Gastroesophageal sphincter (tissue), 4 donors: ENCODE results near the gene HSPB8. TPM values are rescaled to one million over a fixed set of nuclear protein-coding genes. Genes with fewer than 3 reads are reported as not detected.

Experiments used
- ATAC-seq: fragments of 150-250 bp; one replicate; pipeline ENCODE4 v1.9.1; 2016; ENCODE audit warnings: mild to moderate bottlenecking, moderate library complexity
- H3K27ac ChIP-seq, 4 donors: fragments of 200-600 bp; sonication (generic) in 3 of 4; 1 replicate in 3 of 4; 2 replicates in 1 of 4; pipeline ENCODE4 v1.5.1; 2016 to 2019
- H3K27me3 ChIP-seq: fragments of 200-600 bp; sonication (generic); one replicate; pipeline ENCODE4 v1.5.1; 2019
- H3K36me3 ChIP-seq, 2 donors: fragments of 200-600 bp; sonication (generic); one replicate each; pipeline ENCODE4 v1.5.1; 2019; ENCODE audit warnings: control low read depth in 1 of 2
- H3K4me1 ChIP-seq, 3 donors: fragments of 200-600 bp; sonication (generic); 1 replicate in 2 of 3; 2 replicates in 1 of 3; pipeline ENCODE4 v1.5.1; 2016 to 2019; ENCODE audit warnings: control low read depth in 2 of 3
- H3K4me3 ChIP-seq, 2 donors: fragments of 200-600 bp; sonication (generic); one replicate each; pipeline ENCODE4 v1.5.1; 2019; ENCODE audit warnings: mild to moderate bottlenecking in 1 of 2, moderate library complexity in 1 of 2
- H3K9me3 ChIP-seq, 3 donors: fragments of 200-600 bp; sonication (generic); one replicate each; pipeline ENCODE4 v1.5.1; 2017 to 2019; ENCODE audit warnings: control low read depth in 2 of 3
- EP300 ChIP-seq: sonication (generic); formaldehyde crosslinking; IDR thresholded peaks from one replicate; pipeline ENCODE4 v1.6.1; 2017; ENCODE audit warnings: antibody characterized with exemption, mild to moderate bottlenecking
- POLR2A ChIP-seq, 2 donors: fragments of 450-650 bp; IDR thresholded peaks; one replicate each; pipeline ENCODE4 v1.6.1; 2017; ENCODE audit warnings: antibody characterized with exemption in 2 of 2, mild to moderate bottlenecking in 2 of 2, moderate library complexity in 1 of 2
- POLR2AphosphoS5 ChIP-seq: sonication (generic); formaldehyde crosslinking; IDR thresholded peaks from one replicate; pipeline ENCODE4 v1.6.1; 2017; ENCODE audit warnings: antibody characterized with exemption
- WGBS, 2 donors: methylation state at CpG; one replicate each; pipeline ENCODE4 v1.1.5; 2018; ENCODE audit warnings: low coverage in 1 of 2; 5-methylcytosine and 5-hydroxymethylcytosine counted together
- total RNA-seq, 4 donors: library from RNA; depleted of rRNA; stranded (reverse); fragments of >200 nt; gene quantifications; one replicate each; pipeline ENCODE4 v1.1.0, GENCODE V29; 2016
- TF ChIP-seq, protein P1 (sequence below), 4 experiments: fragments of 200-600 bp in 2 of 4; fragments of 450-650 bp in 2 of 4; sonication (generic) in 1 of 4; IDR thresholded peaks; one replicate each; pipeline ENCODE4 v1.5.1; 2017 to 2019; ENCODE audit warnings: antibody characterized with exemption in 4 of 4, mild to moderate bottlenecking in 2 of 4, moderate library complexity in 2 of 4

The HSPB8 gene
- total RNA-seq, 4 donors from 2014 or later: 389 to 508 (median 448) TPM

DNA sequence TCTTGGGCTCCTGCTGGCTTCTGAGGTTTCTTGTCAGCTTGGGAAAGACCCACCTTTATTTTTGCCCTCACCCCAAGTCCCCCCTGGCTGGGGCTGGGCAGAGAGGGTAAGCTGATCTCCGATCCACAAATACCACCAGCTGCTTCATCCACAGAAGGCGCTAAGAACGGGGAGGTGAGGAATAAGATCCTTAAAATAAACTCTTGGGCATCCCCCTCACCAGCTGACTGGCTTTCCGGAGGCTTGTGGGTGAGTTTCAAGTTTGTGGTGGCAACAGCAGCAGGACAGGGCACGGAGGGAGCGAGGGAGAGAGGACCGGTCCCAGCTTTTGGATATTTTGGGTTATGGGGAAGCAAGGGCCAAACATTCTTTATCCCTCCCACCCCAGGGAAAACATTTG is 20.8 kb upstream of the HSPB8 start:
- TF ChIP-seq POLR2A (IDR thresholded peaks at IDR 0.05): no peak
- ATAC-seq: no peak
- H3K36me3 ChIP-seq: no peaks in the 10 kb centered on the region
- peak overlapping the region in 2 of 4 donors; percentile 22 for H3K27ac ChIP-seq
- H3K4me3 ChIP-seq: peak overlapping the region in 1 of 2 donors; percentile 8
- H3K27me3 ChIP-seq: no peaks in the 10 kb centered on the region
- no peaks in the 10 kb centered on the region for H3K9me3 ChIP-seq
- H3K4me1 ChIP-seq: peaks cover 0 to 8% (median 0%) of the 10 kb centered on the region in 3 donors
- 95% methylated on average over 3 of the region's 7 CpGs; no CpG with 5 or more reads in 1 of the 2 donors for WGBS, 2 donors

DNA sequence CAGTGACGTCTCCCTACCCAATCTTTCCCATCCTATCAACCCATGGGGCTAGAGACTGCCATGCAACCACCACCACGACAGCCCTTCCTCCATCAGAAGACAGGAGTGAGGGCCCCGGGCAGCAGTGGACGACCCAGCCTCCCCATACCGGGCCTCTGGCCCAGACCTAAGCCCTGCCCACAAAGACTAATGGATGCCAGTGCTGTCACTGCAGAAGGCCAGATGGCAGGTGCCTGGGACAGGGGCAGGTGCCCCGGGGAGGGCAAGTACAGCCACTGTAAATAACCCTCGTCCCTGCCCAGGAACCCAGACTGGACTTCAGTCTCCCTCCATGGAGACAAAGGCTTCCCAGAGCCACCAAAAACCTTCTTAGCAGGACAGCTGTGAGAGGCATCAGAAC is 20.3 kb upstream of the HSPB8 start:
- H3K27ac ChIP-seq: peak overlapping the region in 1 of 4 donors; percentile 22
- no peak for TF ChIP-seq POLR2AphosphoS5
- no peak for TF ChIP-seq EP300
- TF ChIP-seq POLR2A (IDR thresholded peaks at IDR 0.05): no peak
- TF ChIP-seq, protein P1, sequence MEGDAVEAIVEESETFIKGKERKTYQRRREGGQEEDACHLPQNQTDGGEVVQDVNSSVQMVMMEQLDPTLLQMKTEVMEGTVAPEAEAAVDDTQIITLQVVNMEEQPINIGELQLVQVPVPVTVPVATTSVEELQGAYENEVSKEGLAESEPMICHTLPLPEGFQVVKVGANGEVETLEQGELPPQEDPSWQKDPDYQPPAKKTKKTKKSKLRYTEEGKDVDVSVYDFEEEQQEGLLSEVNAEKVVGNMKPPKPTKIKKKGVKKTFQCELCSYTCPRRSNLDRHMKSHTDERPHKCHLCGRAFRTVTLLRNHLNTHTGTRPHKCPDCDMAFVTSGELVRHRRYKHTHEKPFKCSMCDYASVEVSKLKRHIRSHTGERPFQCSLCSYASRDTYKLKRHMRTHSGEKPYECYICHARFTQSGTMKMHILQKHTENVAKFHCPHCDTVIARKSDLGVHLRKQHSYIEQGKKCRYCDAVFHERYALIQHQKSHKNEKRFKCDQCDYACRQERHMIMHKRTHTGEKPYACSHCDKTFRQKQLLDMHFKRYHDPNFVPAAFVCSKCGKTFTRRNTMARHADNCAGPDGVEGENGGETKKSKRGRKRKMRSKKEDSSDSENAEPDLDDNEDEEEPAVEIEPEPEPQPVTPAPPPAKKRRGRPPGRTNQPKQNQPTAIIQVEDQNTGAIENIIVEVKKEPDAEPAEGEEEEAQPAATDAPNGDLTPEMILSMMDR (IDR thresholded peaks at IDR 0.05): no peak
- ATAC-seq: no peak
- H3K4me3 ChIP-seq: peak overlapping the region in 1 of 2 donors; percentile 8
- no peaks in the 10 kb centered on the region for H3K36me3 ChIP-seq
- no peaks in the 10 kb centered on the region for H3K9me3 ChIP-seq
- H3K4me1 ChIP-seq: peaks cover 0 to 8% (median 0%) of the 10 kb centered on the region in 3 donors
- no peaks in the 10 kb centered on the region for H3K27me3 ChIP-seq
- 84% methylated on average over 5 of the region's 7 CpGs; no CpG with 5 or more reads in 1 of the 2 donors for WGBS, 2 donors

DNA sequence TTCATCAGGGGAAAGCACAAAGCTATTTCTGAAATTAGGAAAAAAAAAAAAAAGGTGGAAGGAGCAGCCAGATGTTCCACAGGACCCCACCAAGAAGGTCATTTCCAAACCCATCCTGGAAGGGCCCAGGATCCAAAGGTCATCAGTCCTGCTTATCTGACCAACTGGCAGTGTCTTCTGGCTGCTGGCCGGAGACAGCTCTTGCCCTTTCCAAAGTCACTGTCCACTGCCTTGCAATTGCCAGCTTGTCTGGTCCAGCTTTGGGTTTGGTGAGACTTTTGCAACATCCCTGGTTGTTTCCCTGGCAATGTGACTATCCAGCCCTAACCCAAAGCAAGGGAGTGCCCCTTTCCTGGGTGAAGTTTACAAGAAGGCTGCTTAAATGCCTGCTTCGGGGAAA is 18.9 kb upstream of the HSPB8 start:
- WGBS, 2 donors: 81 to 85% methylated on average over 2 of the region's 2 CpGs
- Histone ChIP-seq H3K4me3 (no peak overlapping the region), H3K9me3 (no peaks in the 10 kb centered on the region), H3K4me1 (peaks cover 0 to 8% (median 0%) of the 10 kb centered on the region in 3 donors), H3K36me3 (no peaks in the 10 kb centered on the region), H3K27me3 (no peaks in the 10 kb centered on the region), H3K27ac (no peak overlapping the region)
- TF ChIP-seq EP300: no peak
- no peak for TF ChIP-seq POLR2A (IDR thresholded peaks at IDR 0.05)
- TF ChIP-seq, protein P1 (IDR thresholded peaks at IDR 0.05): no peak
- no peak for TF ChIP-seq POLR2AphosphoS5
- ATAC-seq: no peak

DNA sequence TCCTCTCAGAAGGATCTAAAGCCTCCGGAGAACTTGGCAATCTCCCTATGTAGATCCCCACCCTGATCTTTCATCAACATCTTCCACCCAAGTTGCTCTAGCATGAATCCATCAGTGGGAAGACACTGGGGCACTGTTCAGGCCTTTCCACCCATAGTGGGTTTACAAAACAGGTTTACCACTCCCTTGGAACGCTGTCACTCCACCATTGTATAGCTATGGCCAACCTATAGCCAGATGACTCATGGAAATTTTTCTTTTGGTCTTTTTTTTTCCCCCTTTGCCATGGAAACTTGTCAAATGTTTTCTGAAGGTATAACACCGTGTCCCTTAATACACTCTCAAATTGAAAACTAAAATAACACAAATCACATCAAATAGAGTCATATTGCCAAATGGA is 10.8 kb upstream of the HSPB8 start:
- H3K9me3 ChIP-seq: no peaks in the 10 kb centered on the region
- H3K27me3 ChIP-seq: no peaks in the 10 kb centered on the region
- 60 to 64% methylated on average over 2 to 3 of the region's 3 CpGs for WGBS, 2 donors

DNA sequence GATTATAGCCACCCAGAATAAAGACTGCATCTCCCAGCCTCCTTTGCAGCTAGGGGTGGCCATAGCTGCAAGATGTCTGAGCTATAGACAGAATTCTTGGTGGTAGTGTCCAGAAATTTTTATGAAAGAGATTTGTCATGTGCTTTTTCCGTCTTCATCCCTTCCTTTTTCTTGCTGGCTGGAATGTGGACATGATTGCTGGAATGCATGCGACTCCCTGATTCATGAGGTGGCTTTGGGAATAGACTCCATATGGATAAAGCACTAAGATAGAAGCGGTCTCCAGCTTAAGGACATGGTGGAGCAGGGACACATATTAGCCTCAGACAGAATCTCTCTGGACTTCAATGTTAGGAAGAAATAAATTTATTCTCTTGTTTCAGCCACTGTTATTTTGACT is 10.0 kb upstream of the HSPB8 start:
- H3K4me3 ChIP-seq: no peak overlapping the region
- WGBS, 2 donors: 69 to 83% methylated on average over 3 of the region's 3 CpGs
- no peak for TF ChIP-seq POLR2AphosphoS5
- TF ChIP-seq, protein P1 (IDR thresholded peaks at IDR 0.05): no peak
- no peaks in the 10 kb centered on the region for H3K36me3 ChIP-seq
- no peaks in the 10 kb centered on the region for H3K27me3 ChIP-seq
- H3K4me1 ChIP-seq: no peaks in the 10 kb centered on the region
- ATAC-seq: no peak
- H3K27ac ChIP-seq: no peak overlapping the region
- no peaks in the 10 kb centered on the region for H3K9me3 ChIP-seq

More for the DNA sequence above, 10.8 kb upstream of the HSPB8 start:
- Histone ChIP-seq H3K27ac (no peak overlapping the region), H3K4me1 (no peaks in the 10 kb centered on the region), H3K4me3 (no peak overlapping the region), H3K36me3 (no peaks in the 10 kb centered on the region)
- ATAC-seq: no peak
- TF ChIP-seq EP300 (no peak), POLR2A (IDR thresholded peaks at IDR 0.05) (no peak), POLR2AphosphoS5 (no peak)
- TF ChIP-seq, protein P1 (IDR thresholded peaks at IDR 0.05): no peak
